ENCODE measurements around the gene KLF1. TPM values are rescaled to one million over a fixed set of nuclear protein-coding genes. Genes with fewer than 3 reads are reported as not detected.

Gene KLF1
- polyA plus RNA-seq, 1 experiment: not detected

DNA sequence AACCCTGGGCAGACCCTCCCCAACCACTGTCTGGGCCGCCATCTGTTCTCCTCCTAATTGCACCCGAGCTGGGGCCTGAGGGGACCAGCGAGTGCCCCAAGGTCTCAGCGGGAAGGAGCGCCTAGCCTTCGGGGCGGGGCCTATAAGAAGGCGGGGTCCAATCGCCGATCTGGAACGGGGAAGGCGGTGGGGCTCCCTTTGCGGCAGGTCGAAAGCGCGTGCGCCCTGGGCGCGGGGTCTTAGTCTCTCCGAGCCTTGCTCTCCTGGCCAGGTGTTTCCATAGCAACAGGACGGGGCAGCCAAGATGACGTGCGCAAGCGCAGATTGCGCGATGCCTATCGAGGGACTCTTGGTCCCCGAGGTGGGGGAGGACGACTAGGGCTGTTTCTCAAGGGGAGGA, 45.9 kb downstream of the KLF1 start:
- DNase-seq (ENCODE audit: low read depth): no peak
- Histone ChIP-seq H3K4me3 (ENCODE audit: low read depth, low read length) (peak overlapping the region; percentile 25), H3K36me3 (ENCODE audit: control insufficient read depth, insufficient read depth, low read length) (no peaks in the 10 kb centered on the region), H3K27me3 (ENCODE audit: control insufficient read depth, insufficient read depth, low read length) (peaks cover 20% of the 10 kb centered on the region)
- CTCF ChIA-PET: no interaction called here
- TF ChIP-seq, protein P1, sequence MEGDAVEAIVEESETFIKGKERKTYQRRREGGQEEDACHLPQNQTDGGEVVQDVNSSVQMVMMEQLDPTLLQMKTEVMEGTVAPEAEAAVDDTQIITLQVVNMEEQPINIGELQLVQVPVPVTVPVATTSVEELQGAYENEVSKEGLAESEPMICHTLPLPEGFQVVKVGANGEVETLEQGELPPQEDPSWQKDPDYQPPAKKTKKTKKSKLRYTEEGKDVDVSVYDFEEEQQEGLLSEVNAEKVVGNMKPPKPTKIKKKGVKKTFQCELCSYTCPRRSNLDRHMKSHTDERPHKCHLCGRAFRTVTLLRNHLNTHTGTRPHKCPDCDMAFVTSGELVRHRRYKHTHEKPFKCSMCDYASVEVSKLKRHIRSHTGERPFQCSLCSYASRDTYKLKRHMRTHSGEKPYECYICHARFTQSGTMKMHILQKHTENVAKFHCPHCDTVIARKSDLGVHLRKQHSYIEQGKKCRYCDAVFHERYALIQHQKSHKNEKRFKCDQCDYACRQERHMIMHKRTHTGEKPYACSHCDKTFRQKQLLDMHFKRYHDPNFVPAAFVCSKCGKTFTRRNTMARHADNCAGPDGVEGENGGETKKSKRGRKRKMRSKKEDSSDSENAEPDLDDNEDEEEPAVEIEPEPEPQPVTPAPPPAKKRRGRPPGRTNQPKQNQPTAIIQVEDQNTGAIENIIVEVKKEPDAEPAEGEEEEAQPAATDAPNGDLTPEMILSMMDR (IDR thresholded peaks at IDR 0.05; ENCODE audit: insufficient read depth, low read depth, low read length): no peak
- POLR2A ChIA-PET: no interaction called here

DNA sequence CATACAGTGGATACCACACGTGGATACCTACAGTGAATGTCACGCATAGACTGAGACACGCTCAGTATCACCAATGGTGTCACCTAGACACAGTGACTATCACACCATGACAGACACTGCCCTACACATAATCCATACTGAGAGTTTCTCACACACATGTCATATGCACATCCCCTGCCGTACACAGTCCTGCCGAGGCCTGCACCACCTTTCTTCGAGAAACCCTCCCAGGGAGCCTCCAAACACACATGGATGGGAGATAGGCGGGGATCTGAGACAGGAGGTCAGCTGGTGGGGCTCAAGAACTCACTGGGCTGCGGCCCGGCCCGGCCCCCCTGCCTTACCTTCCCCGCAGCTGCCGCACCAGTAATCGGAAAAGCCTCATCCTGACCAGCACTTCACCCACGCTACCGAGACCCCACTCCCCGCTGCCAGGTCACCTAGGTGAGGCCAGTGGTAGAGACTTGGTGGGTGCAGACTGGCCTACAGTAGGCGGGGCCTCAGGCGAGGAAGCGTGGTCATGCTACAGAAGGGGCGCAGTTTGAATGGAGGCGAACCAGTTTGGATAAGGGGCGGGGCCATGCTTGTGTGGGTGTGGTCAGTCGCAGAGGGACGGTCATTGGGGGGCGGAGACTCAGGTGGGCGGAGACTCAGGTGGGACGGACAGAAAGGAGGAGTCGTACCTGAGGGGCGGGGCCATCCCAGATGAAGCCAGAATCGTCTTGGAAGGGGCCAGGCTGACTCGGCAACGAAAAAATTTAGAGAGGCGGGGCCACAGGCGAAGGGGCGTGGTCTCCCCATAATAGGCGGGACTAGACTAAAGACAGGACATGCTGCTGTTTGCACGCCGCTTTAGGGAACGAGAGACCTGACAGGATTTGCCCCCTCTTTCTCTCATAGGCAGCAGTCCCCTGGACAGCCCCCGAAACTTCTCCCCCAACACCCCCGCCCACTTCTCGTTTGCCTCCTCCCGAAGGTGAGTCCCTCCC, 46.6 kb downstream of the KLF1 start:
- POLR2A ChIA-PET: no interaction called here
- peak; percentile 25 for DNase-seq (ENCODE audit: low read depth)
- TF ChIP-seq, protein P1 (IDR thresholded peaks at IDR 0.05; ENCODE audit: insufficient read depth, low read depth, low read length): no peak
- Histone ChIP-seq H3K27me3 (ENCODE audit: control insufficient read depth, insufficient read depth, low read length) (peaks cover 26% of the 10 kb centered on the region), H3K36me3 (ENCODE audit: control insufficient read depth, insufficient read depth, low read length) (no peaks in the 10 kb centered on the region), H3K4me3 (ENCODE audit: low read depth, low read length) (peak overlapping the region; percentile 25)
- CTCF ChIA-PET: no interaction called here

DNA sequence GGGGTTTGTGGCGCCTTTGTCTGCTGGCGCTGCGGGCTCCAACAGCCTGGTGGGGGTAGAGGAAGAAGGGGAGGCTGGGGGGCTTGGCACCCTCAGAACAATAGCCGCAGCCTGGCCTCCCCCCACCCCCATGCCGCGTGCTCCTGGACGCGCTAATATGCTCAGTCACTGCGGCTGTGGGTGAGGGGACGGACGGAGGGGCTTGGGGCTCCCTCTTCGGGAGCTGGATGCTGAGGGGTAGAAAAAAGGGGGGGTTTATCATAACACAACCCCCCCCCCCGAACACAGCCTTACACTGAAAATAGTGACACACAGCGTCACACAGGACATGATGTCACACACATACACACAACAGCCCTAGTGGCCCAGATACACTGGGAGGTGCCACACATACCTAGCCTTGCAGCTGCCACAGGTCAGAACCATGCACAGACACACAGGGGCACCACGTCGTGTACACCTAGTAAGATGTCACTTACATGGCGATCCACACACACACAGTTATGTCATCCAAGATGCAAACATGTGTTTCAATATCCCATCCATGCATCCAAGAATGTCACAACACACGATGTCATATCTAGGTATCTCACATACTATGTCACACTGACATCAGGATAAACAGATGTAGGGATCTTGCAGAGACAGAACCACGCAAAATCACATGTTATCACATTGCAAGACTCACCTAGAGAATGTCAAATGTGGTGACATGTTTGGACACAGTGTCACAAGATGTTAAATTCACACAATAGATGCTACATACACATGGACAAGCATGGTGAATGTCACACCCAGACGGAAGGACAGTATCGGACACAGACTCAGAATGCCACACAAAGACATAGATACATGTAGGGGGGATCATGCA, 47.9 kb downstream of the KLF1 start:
- H3K27me3 ChIP-seq (ENCODE audit: control insufficient read depth, insufficient read depth, low read length): peaks cover 39% of the 10 kb centered on the region
- TF ChIP-seq, protein P1 (IDR thresholded peaks at IDR 0.05; ENCODE audit: insufficient read depth, low read depth, low read length): no peak
- POLR2A ChIA-PET: no interaction called here
- CTCF ChIA-PET: interaction anchor here (0.5 to 3.0 kb wide), 4 partner anchors 8 to 1215 kb away, joined by 3 to 21 read pairs (median 8); no protein-coding TSS in a partner anchor
- H3K4me3 ChIP-seq (ENCODE audit: low read depth, low read length): no peak overlapping the region
- DNase-seq (ENCODE audit: low read depth): no peak
- H3K36me3 ChIP-seq (ENCODE audit: control insufficient read depth, insufficient read depth, low read length): no peaks in the 10 kb centered on the region

DNA sequence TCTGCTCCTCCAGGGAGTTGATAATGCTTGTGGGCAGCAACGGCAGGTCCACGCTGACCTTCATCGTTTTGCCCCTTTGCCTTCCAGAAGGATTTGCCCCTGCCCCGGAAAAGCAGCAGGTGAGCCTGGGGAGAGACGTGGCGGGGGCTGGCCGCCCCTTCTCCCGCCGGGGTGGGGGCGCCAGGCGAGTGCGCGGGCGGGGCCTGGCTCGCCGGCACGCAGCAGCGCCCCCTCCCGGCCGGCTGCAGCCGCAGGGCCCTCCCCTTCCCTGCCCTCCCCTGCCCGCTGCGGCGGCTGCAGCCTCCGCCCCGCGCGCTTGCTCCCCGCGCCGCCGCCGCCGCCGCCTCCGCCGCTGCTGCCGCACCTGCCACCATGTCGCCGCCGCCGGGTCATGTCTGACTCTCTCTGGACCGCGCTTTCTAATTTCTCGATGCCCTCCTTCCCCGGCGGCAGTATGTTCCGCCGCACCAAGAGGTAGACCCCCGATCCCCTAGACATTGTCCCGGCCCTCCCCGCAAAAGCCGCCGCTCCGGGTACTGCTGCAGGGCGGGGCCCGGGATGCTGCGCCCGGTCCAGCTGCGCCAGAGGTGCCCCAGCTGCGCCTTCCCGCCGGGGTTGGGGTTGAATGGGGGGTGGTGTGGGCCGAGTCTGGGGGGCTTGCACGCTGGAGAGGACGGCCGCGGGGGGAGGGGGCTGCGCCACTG, 48.7 kb downstream of the KLF1 start, which contains the start of gene MAST1:
MAST1 (plus strand) TSS at position 334 of the 704 bp plus-strand sequence; CDS start at position 392, 58 bp downstream.
- Histone ChIP-seq H3K27me3 (ENCODE audit: control insufficient read depth, insufficient read depth, low read length) (peaks cover 42% of the 10 kb centered on the region), H3K36me3 (ENCODE audit: control insufficient read depth, insufficient read depth, low read length) (no peaks in the 10 kb centered on the region), H3K4me3 (ENCODE audit: low read depth, low read length) (no peak within 1 kb of the TSS)
- ChIA-PET POLR2A (no interaction called here), CTCF (interaction anchor here (0.5 to 3.0 kb wide), 4 partner anchors 9 to 1214 kb away, joined by 3 to 21 read pairs (median 8); no protein-coding TSS in a partner anchor)
- TF ChIP-seq, protein P1 (IDR thresholded peaks at IDR 0.05; ENCODE audit: insufficient read depth, low read depth, low read length): no peak; the same call in 1 of the 2 replicates
- DNase-seq (ENCODE audit: low read depth): no peak

Data from BJ (cell line).